Chondrocyte (in vitro differentiated cells): ENCODE results near the gene NAT10. TPM values are rescaled to one million over a fixed set of nuclear protein-coding genes. Genes with fewer than 3 reads are reported as not detected.
"Not testable (repeated sequence)": the region's sequence is repeated elsewhere in the genome, so short reads cannot be mapped to it uniquely, and the experiment has no call there.

Experiments
- DNase-seq: peaks from one replicate; pipeline ENCODE4 v3.0.0; 2021; ENCODE audit warnings: mixed read lengths, low spot score
- H3K27ac Mint-ChIP-seq: one replicate; pipeline ENCODE4 v1.8.0; 2021; ENCODE audit warnings: mild to moderate bottlenecking, moderate library complexity, mixed read lengths; ENCODE audit not compliant: unreplicated experiment
- H3K27me3 Mint-ChIP-seq: 2 replicates; pipeline ENCODE4 v1.8.0; 2021; ENCODE audit warnings: low read depth, mixed read lengths
- H3K36me3 Mint-ChIP-seq: 2 replicates; pipeline ENCODE4 v1.8.0; 2021; ENCODE audit warnings: low read depth, mixed read lengths
- H3K4me1 Mint-ChIP-seq: 2 replicates; pipeline ENCODE4 v1.8.0; 2021; ENCODE audit warnings: low read depth, mild to moderate bottlenecking, mixed read lengths
- H3K4me3 Mint-ChIP-seq: one replicate; pipeline ENCODE4 v1.8.0; 2021; ENCODE audit warnings: mild to moderate bottlenecking, moderate library complexity, mixed read lengths; ENCODE audit not compliant: unreplicated experiment
- H3K9me3 Mint-ChIP-seq: 2 replicates; pipeline ENCODE4 v1.8.0; 2021; ENCODE audit warnings: low read depth, mixed read lengths
- CTCF ChIP-seq: fragments of 200-600 bp; sonication (generic); IDR thresholded peaks from 2 replicates; pipeline ENCODE4 v1.5.0; 2021; ENCODE audit warnings: antibody characterized with exemption, mild to moderate bottlenecking, moderate library complexity
- total RNA-seq: library from RNA; stranded (reverse); gene quantifications from 3 replicates; pipeline ENCODE4 v1.2.1, GENCODE V29; 2021

NAT10 gene
- total RNA-seq, 1 donor from 2014 or later: 25.8 TPM

- H3K27ac Mint-ChIP-seq: no peak overlapping the region
- no peaks in the 10 kb centered on the region for H3K9me3 Mint-ChIP-seq
- H3K27me3 Mint-ChIP-seq: peaks cover 3% of the 10 kb centered on the region
- H3K36me3 Mint-ChIP-seq: no peaks in the 10 kb centered on the region
- TF ChIP-seq CTCF: no peak
- DNase-seq: no peak
- no peak overlapping the region for H3K4me3 Mint-ChIP-seq
- H3K4me1 Mint-ChIP-seq: peaks cover 7% of the 10 kb centered on the region
These were observed 74.8 kb downstream of the NAT10 start for GRCh38 chr11:34180040-34180813.

- not testable (repeated sequence) for DNase-seq, H3K27me3 Mint-ChIP-seq, H3K36me3 Mint-ChIP-seq, H3K27ac Mint-ChIP-seq, H3K4me3 Mint-ChIP-seq, H3K4me1 Mint-ChIP-seq, H3K9me3 Mint-ChIP-seq
These were observed 75.4 kb downstream of the NAT10 start for GRCh38 chr11:34180814-34181165.

GRCh38 chr11:34181251-34181650, 75.8 kb downstream of the NAT10 start:
- Mint-ChIP-seq H3K4me1 (peaks cover 13% of the 10 kb centered on the region), H3K27ac (no peak overlapping the region)
- no peak for DNase-seq

GRCh38 chr11:34181856-34182405, 76.5 kb downstream of the NAT10 start:
- Mint-ChIP-seq H3K9me3 (no peaks in the 10 kb centered on the region), H3K27ac (no peak overlapping the region), H3K4me3 (no peak overlapping the region), H3K27me3 (peaks cover 3% of the 10 kb centered on the region), H3K36me3 (no peaks in the 10 kb centered on the region), H3K4me1 (peaks cover 20% of the 10 kb centered on the region)
- DNase-seq: no peak
- TF ChIP-seq CTCF: no peak

More at GRCh38 chr11:34181251-34181650, 75.8 kb downstream of the NAT10 start:
- Mint-ChIP-seq H3K27me3 (peaks cover 3% of the 10 kb centered on the region), H3K4me3 (no peak overlapping the region), H3K9me3 (no peaks in the 10 kb centered on the region), H3K36me3 (no peaks in the 10 kb centered on the region)
- no peak for TF ChIP-seq CTCF

- H3K27me3 Mint-ChIP-seq: peaks cover 3% of the 10 kb centered on the region
- DNase-seq: no peak
- no peaks in the 10 kb centered on the region for H3K9me3 Mint-ChIP-seq
- no peaks in the 10 kb centered on the region for H3K36me3 Mint-ChIP-seq
- no peak for TF ChIP-seq CTCF
- H3K4me1 Mint-ChIP-seq: peaks cover 22% of the 10 kb centered on the region
- no peak overlapping the region for H3K27ac Mint-ChIP-seq
- no peak overlapping the region for H3K4me3 Mint-ChIP-seq
These were observed 77.0 kb downstream of the NAT10 start for GRCh38 chr11:34182425-34182824.
